H1 (cell line): ENCODE measurements around the gene SMG1. TPM values are rescaled to one million over a fixed set of nuclear protein-coding genes. Genes with fewer than 3 reads are reported as not detected.

Experiments
- CTCF ChIA-PET: fragments of 300-600 bp; sonication (Branson Sonifier 250); formaldehyde crosslinking; loops from one replicate; lab custom pipeline; 2021; ENCODE audit not compliant: partially characterized antibody; lab: Charles Lee
- POLR2A ChIA-PET: fragments of 300-600 bp; sonication (Branson Sonifier 250); formaldehyde crosslinking; loops from one replicate; lab custom pipeline; 2021; ENCODE audit warnings: inconsistent platforms; ENCODE audit not compliant: partially characterized antibody; lab: Charles Lee
- DNase-seq, 2 experiments: peaks; one replicate each; pipeline versions ENCODE4 v3.0.0 to v3.0.0-alpha.2; 2010 to 2022; ENCODE audit warnings: low spot score in 2 of 2, low read depth in 1 of 2, mixed read lengths in 1 of 2
- FAIRE-seq: peaks from 2 replicates; lab custom pipeline; 2011; peaks lifted over from hg19 to GRCh38; lab: Jason Lieb, UNC
- H2AFZ ChIP-seq: 2 replicates; pipeline ENCODE4 v1.8.1; 2012; ENCODE audit warnings: low read length, inconsistent platforms
- H2AK5ac ChIP-seq: 2 replicates; pipeline ENCODE4 v1.6.1; 2013; ENCODE audit warnings: low read depth, low read length
- H2BK120ac ChIP-seq: replicated peaks from 2 replicates; pipeline ENCODE3; 2013; ENCODE audit warnings: low read depth, low read length, inconsistent platforms
- H2BK12ac ChIP-seq: 2 replicates; pipeline ENCODE4 v1.6.1; 2013; ENCODE audit warnings: low read depth, low read length
- H2BK15ac ChIP-seq: 2 replicates; pipeline ENCODE4 v1.6.1; 2013; ENCODE audit warnings: low read length
- H2BK20ac ChIP-seq: 2 replicates; pipeline ENCODE4 v1.6.1; 2013; ENCODE audit warnings: low read length
- H2BK5ac ChIP-seq: 2 replicates; pipeline ENCODE4 v1.6.1; 2013; ENCODE audit warnings: low read depth, low read length
- H3K14ac ChIP-seq: 2 replicates; pipeline ENCODE4 v1.6.1; 2013; ENCODE audit warnings: inconsistent platforms; ENCODE audit not compliant: insufficient read length
- H3K18ac ChIP-seq: 2 replicates; pipeline ENCODE4 v1.6.1; 2013; ENCODE audit warnings: low read length; ENCODE audit errors: extremely low read depth
- H3K23ac ChIP-seq: 2 replicates; pipeline ENCODE4 v1.6.1; 2013; ENCODE audit warnings: inconsistent platforms; ENCODE audit not compliant: insufficient read length
- H3K23me2 ChIP-seq: 2 replicates; pipeline ENCODE4 v1.6.1; 2013; ENCODE audit warnings: low read depth, low read length
- H3K27ac ChIP-seq: 2 replicates; pipeline ENCODE4 v1.6.1; 2011; ENCODE audit warnings: low read depth, low read length, inconsistent platforms
- H3K27me3 ChIP-seq, 4 experiments: replicated peaks in 1 of 4; 1 replicate in 1 of 4; 2 replicates in 3 of 4; pipeline versions ENCODE4 v1.6.1 to v1.8.1; 2011 to 2013; ENCODE audit warnings: low read length in 3 of 4, mild to moderate bottlenecking in 3 of 4, inconsistent platforms in 2 of 4, mixed read lengths in 2 of 4, moderate library complexity in 1 of 4; ENCODE audit not compliant: control insufficient read depth in 3 of 4, insufficient read depth in 3 of 4; ENCODE audit errors: extremely low read depth in 1 of 4
- H3K36me3 ChIP-seq, 4 experiments: 2 replicates each; pipeline versions ENCODE4 v1.6.1 to v1.8.1; 2011 to 2013; ENCODE audit warnings: mild to moderate bottlenecking in 4 of 4, low read length in 3 of 4, moderate library complexity in 2 of 4, control low read depth in 1 of 4, inconsistent platforms in 1 of 4; ENCODE audit not compliant: insufficient read depth in 4 of 4, control insufficient read depth in 2 of 4
- H3K4ac ChIP-seq: replicated peaks from 2 replicates; pipeline ENCODE3; 2013; ENCODE audit warnings: low read length, low read depth, mixed read lengths, inconsistent platforms; ENCODE audit not compliant: insufficient read length
- H3K4me1 ChIP-seq, 4 experiments: replicated peaks in 1 of 4; 1 replicate in 1 of 4; 2 replicates in 3 of 4; pipeline versions ENCODE4 v1.6.1 to v1.8.1; 2011 to 2013; ENCODE audit warnings: low read length in 3 of 4, inconsistent platforms in 2 of 4, mixed read lengths in 1 of 4; ENCODE audit not compliant: insufficient read depth in 4 of 4, control insufficient read depth in 3 of 4
- H3K4me2 ChIP-seq, 2 experiments: 2 replicates each; pipeline versions ENCODE4 v1.6.1 to v1.8.1; 2011 to 2013; ENCODE audit warnings: low read depth in 2 of 2, low read length in 2 of 2, control low read depth in 1 of 2, inconsistent platforms in 1 of 2, mild to moderate bottlenecking in 1 of 2; ENCODE audit not compliant: insufficient read depth in 1 of 2
- H3K4me3 ChIP-seq, 4 experiments: fragments of 200-600, 300-600 bp in 1 of 4; sonication (generic), shearing (Covaris generic), sonication (Bioruptor Twin) in 1 of 4; 2 replicates each; pipeline versions ENCODE4 v1.5.1 to v1.8.1; 2011 to 2016; ENCODE audit warnings: low read length in 4 of 4, low read depth in 3 of 4, control low read depth in 2 of 4, inconsistent platforms in 2 of 4, mild to moderate bottlenecking in 2 of 4, mixed read lengths in 1 of 4, moderate library complexity in 1 of 4; ENCODE audit not compliant: insufficient read depth in 2 of 4; ENCODE audit errors: extremely low read depth in 1 of 4
- H3K56ac ChIP-seq: replicated peaks from 2 replicates; pipeline ENCODE3; 2013; ENCODE audit warnings: low read depth, mild to moderate bottlenecking, mixed read lengths, low read length, inconsistent platforms; ENCODE audit not compliant: insufficient read length
- H3K79me1 ChIP-seq: 2 replicates; pipeline ENCODE4 v1.6.1; 2013; ENCODE audit warnings: low read depth, low read length, control low read depth
- H3K79me2 ChIP-seq, 2 experiments: 2 replicates each; pipeline versions ENCODE4 v1.6.1 to v1.8.1; 2012 to 2013; ENCODE audit warnings: low read length in 2 of 2, mild to moderate bottlenecking in 2 of 2, inconsistent platforms in 1 of 2; ENCODE audit not compliant: insufficient read depth in 2 of 2, control insufficient read depth in 1 of 2
- H3K9ac ChIP-seq, 4 experiments: replicated peaks in 1 of 4; 1 replicate in 1 of 4; 2 replicates in 3 of 4; pipeline versions ENCODE4 v1.6.1 to v1.8.1; 2011 to 2013; ENCODE audit warnings: low read depth in 3 of 4, low read length in 3 of 4, control low read depth in 2 of 4, mild to moderate bottlenecking in 2 of 4, moderate library complexity in 2 of 4, inconsistent platforms in 1 of 4; ENCODE audit errors: extremely low read depth in 1 of 4
- H3K9me3 ChIP-seq, 2 experiments: 2 replicates each; pipeline versions ENCODE4 v1.6.1 to v1.8.1; 2012 to 2013; ENCODE audit warnings: mild to moderate bottlenecking in 2 of 2, moderate library complexity in 2 of 2, control low read depth in 1 of 2, inconsistent platforms in 1 of 2, low read depth in 1 of 2, low read length in 1 of 2, mixed read lengths in 1 of 2; ENCODE audit not compliant: insufficient read depth in 2 of 2
- H4K20me1 ChIP-seq, 2 experiments: replicated peaks in 1 of 2; 2 replicates each; pipeline versions ENCODE3 to v1.8.1; 2011 to 2013; ENCODE audit warnings: inconsistent platforms in 2 of 2, low read length in 2 of 2, mild to moderate bottlenecking in 1 of 2; ENCODE audit not compliant: insufficient read depth in 2 of 2, control insufficient read depth in 1 of 2
- H4K5ac ChIP-seq: 2 replicates; pipeline ENCODE4 v1.6.1; 2013; ENCODE audit warnings: low read length, low read depth, mixed read lengths, inconsistent platforms; ENCODE audit not compliant: insufficient read length
- H4K8ac ChIP-seq: 2 replicates; pipeline ENCODE4 v1.8.0; 2013; ENCODE audit warnings: mild to moderate bottlenecking, moderate library complexity, low read length, inconsistent platforms; ENCODE audit not compliant: insufficient read depth; ENCODE audit errors: extremely low read depth
- H4K91ac ChIP-seq: replicated peaks from 2 replicates; pipeline ENCODE3; 2013; ENCODE audit warnings: low read length, mixed read lengths, inconsistent platforms; ENCODE audit not compliant: insufficient read length
- ASH2L ChIP-seq: fragments of 200-600, 300-600 bp; sonication (generic); IDR thresholded peaks from one replicate; pipeline ENCODE4 v1.7.1; 2017; ENCODE audit warnings: low read length
- CBX8 ChIP-seq: fragments of 300-800, 300-1000 bp; sonication (generic); IDR thresholded peaks from 2 replicates; pipeline ENCODE4 v1.7.1; 2016; ENCODE audit warnings: low read depth, low read length, borderline replicate concordance
- EGR1 ChIP-seq: IDR thresholded peaks from 2 replicates; pipeline ENCODE4 v1.6.1; 2011; ENCODE audit warnings: low read depth, low read length, borderline replicate concordance
- JUN ChIP-seq: IDR thresholded peaks from 2 replicates; pipeline ENCODE4 v1.6.1; 2011; ENCODE audit warnings: low read depth, mild to moderate bottlenecking, improper control_type of control experiment, low read length
- POLR2A ChIP-seq, 2 experiments: IDR thresholded peaks; 1 replicate in 1 of 2; 2 replicates in 1 of 2; pipeline ENCODE4 v1.6.1; 2011; ENCODE audit warnings: low read depth in 2 of 2, low read length in 2 of 2, mild to moderate bottlenecking in 2 of 2; ENCODE audit errors: control extremely low read depth in 1 of 2
- POU5F1 ChIP-seq: IDR thresholded peaks from 2 replicates; pipeline ENCODE4 v1.6.1; 2011; ENCODE audit warnings: low read depth, mild to moderate bottlenecking, low read length, moderate library complexity
- SP1 ChIP-seq: IDR thresholded peaks from 2 replicates; pipeline ENCODE4 v1.6.1; 2011; ENCODE audit warnings: low read depth, low read length
- SP4 ChIP-seq: IDR thresholded peaks from 2 replicates; pipeline ENCODE4 v1.6.1; 2012; ENCODE audit warnings: low read length, inconsistent platforms
- TAF1 ChIP-seq: IDR thresholded peaks from 2 replicates; pipeline ENCODE4 v1.6.1; 2011; ENCODE audit warnings: mild to moderate bottlenecking, low read depth, low read length
- WGBS, 2 experiments: shearing (Covaris generic) in 1 of 2; methylation state at CpG; one replicate each; pipeline versions ENCODE4 v1.1.6 to v1.1.7; 2013 to 2015; ENCODE audit warnings: low lambda C conversion rate in 2 of 2, mixed read lengths in 2 of 2, inconsistent platforms in 1 of 2, low coverage in 1 of 2, missing lambda C conversion rate in 1 of 2; ENCODE audit not compliant: insufficient replicate concordance in 2 of 2, insufficient coverage in 1 of 2, insufficient read length in 1 of 2; ENCODE audit errors: extremely low coverage in 1 of 2, missing lambda C conversion rate in 1 of 2; 5-methylcytosine and 5-hydroxymethylcytosine counted together
- polyA plus RNA-seq, 7 experiments: library from polyadenylated mRNA; depleted of rRNA in 3 of 7; stranded (reverse) in 5 of 7; unstranded in 2 of 7; fragments of >200 nt in 5 of 7; fragments of 200-250 nt in 2 of 7; gene quantifications; 1 replicate in 5 of 7; 2 replicates in 1 of 7; 4 replicates in 1 of 7; pipeline versions ENCODE4 v1.2.1 to v1.2.3, GENCODE V29; 2011 to 2013; ENCODE audit warnings: missing spikeins in 2 of 7, mixed read lengths in 2 of 7
- total RNA-seq: library from RNA; stranded (reverse); fragmentation: NEBNext Ultra II Directional; extraction: Animal tissue kit (Norgen Biotek cat#: 25700); gene quantifications from 2 replicates; pipeline ENCODE4 v1.2.1, GENCODE V29; 2021
- TF ChIP-seq, protein P1 (sequence below), 3 experiments: IDR thresholded peaks; 1 replicate in 2 of 3; 2 replicates in 1 of 3; pipeline versions ENCODE4 v1.5.1 to v1.6.1; 2011; ENCODE audit warnings: low read length in 3 of 3, mild to moderate bottlenecking in 3 of 3, inconsistent platforms in 2 of 3, low read depth in 1 of 3, moderate library complexity in 1 of 3; ENCODE audit not compliant: insufficient read depth in 1 of 3; ENCODE audit errors: control extremely low read depth in 1 of 3
- TF ChIP-seq, protein P2 (sequence below): IDR thresholded peaks from 2 replicates; pipeline ENCODE4 v1.6.1; 2012; ENCODE audit warnings: inconsistent platforms

The SMG1 gene
- total and polyA plus RNA-seq, 2 of the 8 experiments (the other 6 are each of a cell fraction or from before 2014, with no cell fraction given), result 14.9 to 90.6 TPM

DNA sequence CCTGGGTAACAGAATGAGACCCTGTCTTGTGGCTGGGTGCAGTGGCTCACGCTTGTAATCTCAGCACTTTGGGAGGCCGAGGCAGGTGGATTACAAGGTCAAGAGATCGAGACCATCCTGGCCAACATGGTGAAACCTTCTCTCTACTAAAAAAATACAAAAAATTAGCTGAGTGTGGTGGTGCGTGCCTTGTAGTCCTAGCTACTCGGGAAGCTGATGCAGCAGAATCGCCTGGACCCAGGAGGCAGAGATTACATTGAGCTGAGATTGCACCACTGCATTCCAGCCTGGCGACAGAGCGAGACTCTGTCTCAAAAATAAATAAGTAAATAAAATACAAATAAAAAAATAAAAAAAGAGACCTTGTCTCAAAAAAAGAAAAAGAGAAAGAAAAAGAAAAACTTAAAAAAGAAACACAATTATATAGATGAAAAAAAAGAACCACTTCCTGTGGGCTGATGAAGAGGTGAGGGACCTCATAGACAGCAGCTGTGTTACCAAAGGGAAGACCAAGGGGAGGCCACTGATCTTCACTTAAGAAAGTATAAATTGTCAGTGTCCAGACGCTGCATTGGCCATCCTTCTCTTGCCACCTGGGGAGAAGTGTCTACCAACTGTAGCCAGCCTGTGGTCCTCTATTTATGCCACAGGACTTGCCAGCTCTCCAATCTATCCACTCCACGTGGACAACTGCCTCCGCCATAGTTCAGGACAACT is 24.4 kb upstream of the SMG1 start:
- Histone ChIP-seq H3K56ac (no peak overlapping the region), H3K79me2 (no peaks in the 10 kb centered on the region), H4K91ac (no peak overlapping the region), H2BK12ac (no peak overlapping the region), H4K8ac (no peak overlapping the region), H3K79me1 (no peaks in the 10 kb centered on the region), H3K23ac (no peak overlapping the region), H3K4me3 (no peak overlapping the region), H2BK5ac (no peak overlapping the region), H3K18ac (no peak overlapping the region), H4K20me1 (no peaks in the 10 kb centered on the region), H3K4ac (no peak overlapping the region), H3K23me2 (no peaks in the 10 kb centered on the region), H2AK5ac (no peak overlapping the region), H2BK15ac (no peak overlapping the region), H3K27me3 (no peaks in the 10 kb centered on the region), H3K4me2 (no peak overlapping the region), H2AFZ (no peak overlapping the region), H3K36me3 (no peaks in the 10 kb centered on the region), H4K5ac (no peak overlapping the region), H3K14ac (no peak overlapping the region), H3K4me1 (peaks cover 0 to 4% (median 0%) of the 10 kb centered on the region in 4 experiments; a peak in 1 of 7 replicates), H2BK120ac (no peak overlapping the region), H3K9me3 (no peaks in the 10 kb centered on the region), H3K9ac (no peak overlapping the region), H3K27ac (no peak overlapping the region), H2BK20ac (no peak overlapping the region)
- WGBS, 2 experiments, result 93% methylated on average over 11 of the region's 11 CpGs; no CpG with 5 or more reads in 1 of the 2 experiments
- no peak for DNase-seq
- CTCF ChIA-PET, result interaction anchor here (0.6 to 1.0 kb wide), 2 partner anchors 12 to 1824 kb away, joined by 3 read pairs; no protein-coding TSS in a partner anchor
- POLR2A ChIA-PET, result interaction anchor here (1.3 to 1.6 kb wide), 2 partner anchors 149 to 160 kb away, joined by 3 read pairs; partner anchors contain the start of genes ARL6IP1 and RPS15A
- FAIRE-seq, result no peak
- TF ChIP-seq SP1 (no peak), ASH2L (no peak), POU5F1 (no peak), SP4 (no peak), EGR1 (no peak), POLR2A (IDR thresholded peaks at IDR 0.05; ENCODE audit: control extremely low read depth in 1 of 2, low read depth in 2 of 2, low read length in 2 of 2) (no peak), JUN (no peak), CBX8 (no peak), TAF1 (no peak)
- TF ChIP-seq, protein P1, sequence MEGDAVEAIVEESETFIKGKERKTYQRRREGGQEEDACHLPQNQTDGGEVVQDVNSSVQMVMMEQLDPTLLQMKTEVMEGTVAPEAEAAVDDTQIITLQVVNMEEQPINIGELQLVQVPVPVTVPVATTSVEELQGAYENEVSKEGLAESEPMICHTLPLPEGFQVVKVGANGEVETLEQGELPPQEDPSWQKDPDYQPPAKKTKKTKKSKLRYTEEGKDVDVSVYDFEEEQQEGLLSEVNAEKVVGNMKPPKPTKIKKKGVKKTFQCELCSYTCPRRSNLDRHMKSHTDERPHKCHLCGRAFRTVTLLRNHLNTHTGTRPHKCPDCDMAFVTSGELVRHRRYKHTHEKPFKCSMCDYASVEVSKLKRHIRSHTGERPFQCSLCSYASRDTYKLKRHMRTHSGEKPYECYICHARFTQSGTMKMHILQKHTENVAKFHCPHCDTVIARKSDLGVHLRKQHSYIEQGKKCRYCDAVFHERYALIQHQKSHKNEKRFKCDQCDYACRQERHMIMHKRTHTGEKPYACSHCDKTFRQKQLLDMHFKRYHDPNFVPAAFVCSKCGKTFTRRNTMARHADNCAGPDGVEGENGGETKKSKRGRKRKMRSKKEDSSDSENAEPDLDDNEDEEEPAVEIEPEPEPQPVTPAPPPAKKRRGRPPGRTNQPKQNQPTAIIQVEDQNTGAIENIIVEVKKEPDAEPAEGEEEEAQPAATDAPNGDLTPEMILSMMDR (IDR thresholded peaks at IDR 0.05; ENCODE audit: control extremely low read depth in 1 of 3, insufficient read depth in 1 of 3, low read depth in 1 of 3, low read length in 3 of 3), result no peak
- TF ChIP-seq, protein P2, sequence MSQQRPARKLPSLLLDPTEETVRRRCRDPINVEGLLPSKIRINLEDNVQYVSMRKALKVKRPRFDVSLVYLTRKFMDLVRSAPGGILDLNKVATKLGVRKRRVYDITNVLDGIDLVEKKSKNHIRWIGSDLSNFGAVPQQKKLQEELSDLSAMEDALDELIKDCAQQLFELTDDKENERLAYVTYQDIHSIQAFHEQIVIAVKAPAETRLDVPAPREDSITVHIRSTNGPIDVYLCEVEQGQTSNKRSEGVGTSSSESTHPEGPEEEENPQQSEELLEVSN, result no peak
